MG63 (cell line): ENCODE results near the gene APOA1. TPM values are rescaled to one million over a fixed set of nuclear protein-coding genes. Genes with fewer than 3 reads are reported as not detected.
"Not testable (repeated sequence)": the region's sequence is repeated elsewhere in the genome, so short reads cannot be mapped to it uniquely, and the experiment has no call there.

Source experiments
- DNase-seq: peaks from one replicate; pipeline ENCODE4 v3.0.0-alpha.2; 2020
- H3K27me3 ChIP-seq: fragments of 250-450 bp; sonication (Bioruptor Pico); 2 replicates; pipeline ENCODE4 v1.5.1; 2020; ENCODE audit warnings: mild to moderate bottlenecking, moderate library complexity
- H3K36me3 ChIP-seq: fragments of 250-450 bp; sonication (Bioruptor Pico); 2 replicates; pipeline ENCODE4 v1.5.1; 2020; ENCODE audit warnings: mild to moderate bottlenecking, moderate library complexity
- H3K4me3 ChIP-seq: fragments of 250-450 bp; sonication (Bioruptor Pico); 2 replicates; pipeline ENCODE4 v1.5.1; 2020; ENCODE audit warnings: mild to moderate bottlenecking, moderate library complexity
- H3K9me3 ChIP-seq: fragments of 250-450 bp; sonication (Bioruptor Pico); 2 replicates; pipeline ENCODE4 v1.5.1; 2020; ENCODE audit warnings: mild to moderate bottlenecking, moderate library complexity
- total RNA-seq: library from RNA; depleted of rRNA; stranded (reverse); fragments of >200 nt; shearing (Covaris generic); gene quantifications from 2 replicates; pipeline ENCODE4 v1.2.3, GENCODE V29; 2014; ENCODE audit warnings: low replicate concordance

APOA1 gene
- total RNA-seq, 1 experiment from 2014 or later: not detected

DNA sequence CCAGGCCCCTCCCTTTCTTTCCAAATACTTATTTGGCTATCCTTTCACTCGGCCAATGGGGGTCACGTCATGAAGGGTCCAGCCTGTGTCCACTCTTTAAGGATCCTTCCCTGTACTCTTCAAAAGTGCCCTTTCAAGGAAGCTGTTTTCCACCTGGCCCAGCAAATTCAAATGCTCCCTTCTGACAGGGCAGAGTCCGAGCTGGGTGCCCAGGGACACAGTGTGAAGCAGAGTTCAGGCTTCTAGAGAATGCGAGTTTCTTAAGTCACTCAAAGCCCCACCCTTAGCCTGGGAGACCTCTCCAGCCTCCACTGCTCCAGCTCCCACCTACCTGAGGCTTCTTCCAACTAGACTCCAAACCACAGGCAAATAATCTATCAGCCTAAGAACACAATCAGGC, 5.5 kb upstream of the APOA1 start:
- H3K4me3 ChIP-seq: no peak overlapping the region
- no peaks in the 10 kb centered on the region for H3K9me3 ChIP-seq
- no peak for DNase-seq
- H3K36me3 ChIP-seq: peaks cover 20% of the 10 kb centered on the region
- no peaks in the 10 kb centered on the region for H3K27me3 ChIP-seq

- DNase-seq: no peak
- Histone ChIP-seq H3K27me3 (no peaks in the 10 kb centered on the region), H3K36me3 (peaks cover 13% of the 10 kb centered on the region), H3K4me3 (no peak overlapping the region), H3K9me3 (no peaks in the 10 kb centered on the region)
Measured at GRCh38 chr11:116842117-116842516, 4.7 kb upstream of the APOA1 start.

- Histone ChIP-seq H3K4me3 (no peak overlapping the region), H3K36me3 (peaks cover 6% of the 10 kb centered on the region; the same call in 1 of the 2 replicates), H3K27me3 (no peaks in the 10 kb centered on the region), H3K9me3 (no peaks in the 10 kb centered on the region)
- no peak for DNase-seq
Measured at GRCh38 chr11:116840746-116841296, 3.4 kb upstream of the APOA1 start.

DNA sequence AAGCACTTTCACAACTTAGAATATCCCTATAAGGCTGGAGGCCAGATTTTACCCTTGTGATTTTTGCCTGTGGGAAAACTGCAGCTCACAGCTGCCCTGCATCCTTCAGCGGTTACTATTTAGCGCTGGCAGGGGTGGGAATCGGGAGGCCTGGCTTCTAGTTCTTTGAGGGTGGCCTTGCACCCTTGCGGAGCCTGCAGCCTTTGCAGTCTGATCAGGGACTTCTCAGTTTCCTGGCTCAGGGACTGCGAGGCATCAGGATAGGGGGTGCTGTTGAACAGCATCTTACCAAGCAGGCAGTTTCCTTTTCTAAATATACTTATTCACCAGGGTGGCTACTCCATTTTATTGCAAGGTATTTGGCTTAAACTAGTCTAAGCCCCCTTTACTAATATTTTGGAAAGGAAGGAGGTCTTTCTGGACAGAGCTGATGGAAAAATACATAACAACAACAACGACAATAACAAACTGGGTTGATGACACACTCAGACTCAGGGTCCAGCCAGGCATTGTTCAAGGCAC, 2.9 kb upstream of the APOA1 start:
- no peak for DNase-seq
- Histone ChIP-seq H3K36me3 (peaks cover 6% of the 10 kb centered on the region; the same call in 1 of the 2 replicates), H3K9me3 (no peaks in the 10 kb centered on the region), H3K27me3 (no peaks in the 10 kb centered on the region), H3K4me3 (no peak overlapping the region)

GRCh38 chr11:116838321-116839084, 1.1 kb upstream of the APOA1 start:
- H3K4me3 ChIP-seq: no peak overlapping the region
- H3K36me3 ChIP-seq: peaks cover under 1% of the 10 kb centered on the region; the same call in 1 of the 2 replicates
- DNase-seq: no peak
- H3K9me3 ChIP-seq: no peaks in the 10 kb centered on the region
- H3K27me3 ChIP-seq: no peaks in the 10 kb centered on the region

GRCh38 chr11:116836632-116836991, 810 bp downstream of the APOA1 start:
- DNase-seq: no peak
- H3K9me3 ChIP-seq: no peaks in the 10 kb centered on the region

DNA sequence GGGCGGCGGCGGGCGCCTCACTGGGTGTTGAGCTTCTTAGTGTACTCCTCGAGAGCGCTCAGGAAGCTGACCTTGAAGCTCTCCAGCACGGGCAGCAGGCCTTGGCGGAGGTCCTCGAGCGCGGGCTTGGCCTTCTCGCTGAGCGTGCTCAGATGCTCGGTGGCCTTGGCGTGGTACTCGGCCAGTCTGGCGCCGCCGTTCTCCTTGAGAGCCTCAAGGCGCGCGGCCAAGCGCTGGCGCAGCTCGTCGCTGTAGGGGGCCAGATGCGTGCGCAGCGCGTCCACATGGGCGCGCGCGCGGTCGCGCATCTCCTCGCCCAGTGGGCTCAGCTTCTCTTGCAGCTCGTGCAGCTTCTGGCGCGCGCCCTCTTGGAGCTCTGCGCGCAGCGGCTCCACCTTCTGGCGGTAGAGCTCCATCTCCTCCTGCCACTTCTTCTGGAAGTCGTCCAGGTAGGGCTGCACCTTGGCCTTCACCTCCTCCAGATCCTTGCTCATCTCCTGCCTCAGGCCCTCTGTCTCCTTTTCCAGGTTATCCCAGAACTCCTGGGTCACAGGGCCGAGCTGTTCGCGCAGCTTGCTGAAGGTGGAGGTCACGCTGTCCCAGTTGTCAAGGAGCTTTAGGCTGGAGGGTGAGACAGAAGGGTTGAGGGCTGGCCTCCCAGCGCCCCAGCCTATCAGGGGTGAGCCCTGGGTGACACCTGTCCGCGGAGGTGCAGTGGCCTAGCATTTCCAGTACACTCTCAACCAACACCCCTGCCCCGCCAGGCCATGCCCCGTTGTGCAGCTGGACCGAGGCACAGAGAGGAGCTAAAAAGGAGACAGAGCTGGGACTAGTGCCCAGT, 1.4 kb downstream of the APOA1 start:
- peak overlapping the region; percentile 22 for H3K4me3 ChIP-seq
- H3K36me3 ChIP-seq: no peaks in the 10 kb centered on the region
- DNase-seq: peak; percentile 93
- no peaks in the 10 kb centered on the region for H3K27me3 ChIP-seq
- no peaks in the 10 kb centered on the region for H3K9me3 ChIP-seq

More at GRCh38 chr11:116836632-116836991, 810 bp downstream of the APOA1 start:
- H3K4me3 ChIP-seq: no peak overlapping the region
- no peaks in the 10 kb centered on the region for H3K36me3 ChIP-seq
- H3K27me3 ChIP-seq: no peaks in the 10 kb centered on the region

DNA sequence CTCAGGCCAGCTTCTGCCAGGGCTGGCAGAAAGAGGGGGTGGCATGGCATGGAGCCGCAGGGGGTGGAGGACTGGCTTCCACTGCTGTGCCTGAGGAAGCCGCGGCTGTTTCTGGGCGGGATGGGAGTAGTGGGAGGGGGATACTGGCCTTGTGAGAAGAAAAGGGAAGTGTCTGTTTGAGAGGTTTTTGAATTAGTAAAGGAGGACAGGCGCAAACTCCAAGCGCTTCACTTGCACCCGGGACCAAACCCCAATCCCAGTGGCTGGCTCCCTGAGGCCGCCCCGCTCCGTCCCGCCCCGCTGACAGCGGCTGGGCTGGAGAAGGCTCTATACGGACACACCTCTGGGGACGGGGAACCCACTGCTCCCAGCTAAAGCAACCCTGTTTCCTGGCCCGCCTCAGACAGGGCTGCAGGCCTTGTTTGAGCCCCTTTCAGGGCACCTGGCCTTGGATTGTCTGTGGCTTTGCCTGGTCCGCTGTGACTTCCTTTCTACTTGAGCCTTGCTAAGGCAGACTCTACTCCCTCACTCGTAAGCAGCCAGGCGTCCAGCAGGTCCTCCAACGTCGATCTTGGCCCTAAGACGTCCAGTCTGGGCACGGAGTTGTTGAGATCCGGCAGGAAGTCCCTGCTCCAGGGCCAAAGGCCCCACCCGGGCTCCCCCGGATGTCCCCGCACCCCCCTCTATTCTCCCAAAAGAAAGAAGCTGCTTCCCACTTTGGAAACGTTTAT, 2.2 kb downstream of the APOA1 start:
- H3K9me3 ChIP-seq: no peaks in the 10 kb centered on the region
- H3K36me3 ChIP-seq: no peaks in the 10 kb centered on the region
- no peaks in the 10 kb centered on the region for H3K27me3 ChIP-seq
- peak overlapping the region; percentile 22 for H3K4me3 ChIP-seq
- no peak for DNase-seq

- H3K36me3 ChIP-seq, H3K27me3 ChIP-seq, H3K9me3 ChIP-seq, H3K4me3 ChIP-seq, DNase-seq: not testable (repeated sequence)
Measured at GRCh38 chr11:116834535-116835041, 2.8 kb downstream of the APOA1 start.

- no peaks in the 10 kb centered on the region for H3K9me3 ChIP-seq
- DNase-seq: no peak
- no peak overlapping the region for H3K4me3 ChIP-seq
- no peaks in the 10 kb centered on the region for H3K36me3 ChIP-seq
- no peaks in the 10 kb centered on the region for H3K27me3 ChIP-seq
Measured at GRCh38 chr11:116833816-116834534, 3.4 kb downstream of the APOA1 start.

DNA sequence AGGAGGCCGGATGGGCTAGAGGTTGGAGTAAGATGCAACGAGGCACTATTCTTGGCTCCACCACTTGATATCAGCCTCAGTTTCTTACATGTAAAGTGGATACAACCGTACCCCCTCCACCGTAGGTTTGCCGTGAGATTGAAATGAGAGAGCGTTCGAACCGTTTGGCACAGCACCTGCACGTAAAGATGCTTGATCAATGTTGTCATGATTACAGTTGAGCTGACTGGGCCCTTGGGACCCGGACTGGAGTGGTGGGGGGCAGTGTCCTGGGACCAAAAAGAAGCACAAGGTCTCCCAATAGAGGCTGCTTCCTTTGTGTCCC, 4.0 kb downstream of the APOA1 start:
- Histone ChIP-seq H3K27me3 (no peaks in the 10 kb centered on the region), H3K4me3 (no peak overlapping the region), H3K9me3 (no peaks in the 10 kb centered on the region), H3K36me3 (no peaks in the 10 kb centered on the region)
- no peak for DNase-seq

DNA sequence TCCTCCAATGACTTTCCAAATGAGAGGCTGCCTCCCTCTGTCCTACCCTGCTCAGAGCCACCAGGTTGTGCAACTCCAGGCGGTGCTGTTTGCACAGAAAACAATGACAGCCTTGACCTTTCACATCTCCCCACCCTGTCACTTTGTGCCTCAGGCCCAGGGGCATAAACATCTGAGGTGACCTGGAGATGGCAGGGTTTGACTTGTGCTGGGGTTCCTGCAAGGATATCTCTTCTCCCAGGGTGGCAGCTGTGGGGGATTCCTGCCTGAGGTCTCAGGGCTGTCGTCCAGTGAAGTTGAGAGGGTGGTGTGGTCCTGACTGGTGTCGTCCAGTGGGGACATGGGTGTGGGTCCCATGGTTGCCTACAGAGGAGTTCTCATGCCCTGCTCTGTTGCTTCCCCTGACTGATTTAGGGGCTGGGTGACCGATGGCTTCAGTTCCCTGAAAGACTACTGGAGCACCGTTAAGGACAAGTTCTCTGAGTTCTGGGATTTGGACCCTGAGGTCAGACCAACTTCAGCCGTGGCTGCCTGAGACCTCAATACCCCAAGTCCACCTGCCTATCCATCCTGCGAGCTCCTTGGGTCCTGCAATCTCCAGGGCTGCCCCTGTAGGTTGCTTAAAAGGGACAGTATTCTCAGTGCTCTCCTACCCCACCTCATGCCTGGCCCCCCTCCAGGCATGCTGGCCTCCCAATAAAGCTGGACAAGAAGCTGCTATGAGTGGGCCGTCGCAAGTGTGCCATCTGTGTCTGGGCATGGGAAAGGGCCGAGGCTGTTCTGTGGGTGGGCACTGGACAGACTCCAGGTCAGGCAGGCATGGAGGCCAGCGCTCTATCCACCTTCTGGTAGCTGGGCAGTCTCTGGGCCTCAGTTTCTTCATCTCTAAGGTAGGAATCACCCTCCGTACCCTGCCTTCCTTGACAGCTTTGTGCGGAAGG, 4.8 kb downstream of the APOA1 start:
- no peak overlapping the region for H3K4me3 ChIP-seq
- DNase-seq: no peak

DNA sequence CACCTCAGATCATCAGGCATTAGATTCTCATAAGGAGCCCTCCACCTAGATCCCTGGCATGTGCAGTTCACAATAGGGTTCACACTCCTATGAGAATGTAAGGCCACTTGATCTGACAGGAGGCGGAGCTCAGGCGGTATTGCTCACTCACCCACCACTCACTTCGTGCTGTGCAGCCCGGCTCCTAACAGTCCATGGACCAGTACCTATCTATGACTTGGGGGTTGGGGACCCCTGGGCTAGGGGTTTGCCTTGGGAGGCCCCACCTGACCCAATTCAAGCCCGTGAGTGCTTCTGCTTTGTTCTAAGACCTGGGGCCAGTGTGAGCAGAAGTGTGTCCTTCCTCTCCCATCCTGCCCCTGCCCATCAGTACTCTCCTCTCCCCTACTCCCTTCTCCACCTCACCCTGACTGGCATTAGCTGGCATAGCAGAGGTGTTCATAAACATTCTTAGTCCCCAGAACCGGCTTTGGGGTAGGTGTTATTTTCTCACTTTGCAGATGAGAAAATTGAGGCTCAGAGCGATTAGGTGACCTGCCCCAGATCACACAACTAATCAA, 5.6 kb downstream of the APOA1 start:
- H3K36me3 ChIP-seq: no peaks in the 10 kb centered on the region
- H3K9me3 ChIP-seq: no peaks in the 10 kb centered on the region
- H3K4me3 ChIP-seq: no peak overlapping the region
- no peak for DNase-seq
- H3K27me3 ChIP-seq: no peaks in the 10 kb centered on the region

More for the DNA sequence above, 4.8 kb downstream of the APOA1 start:
- no peaks in the 10 kb centered on the region for H3K36me3 ChIP-seq
- H3K9me3 ChIP-seq: no peaks in the 10 kb centered on the region
- H3K27me3 ChIP-seq: no peaks in the 10 kb centered on the region

GRCh38 chr11:116830184-116830912, 7.1 kb downstream of the APOA1 start:
- no peak for DNase-seq
- Histone ChIP-seq H3K27me3 (no peaks in the 10 kb centered on the region), H3K9me3 (no peaks in the 10 kb centered on the region), H3K36me3 (no peaks in the 10 kb centered on the region), H3K4me3 (no peak overlapping the region)
